Measurements from ENCODE around the gene C11orf65. TPM values are rescaled to one million over a fixed set of nuclear protein-coding genes. Genes with fewer than 3 reads are reported as not detected.

Gene C11orf65
- 1.4 and 2.1 TPM in 2 replicates for total RNA-seq

GRCh38 chr11:108467091-108467823 lies at the start of gene C11orf65:
Gene C11orf65, minus strand, starts transcription at chr11:108467529. Its CDS starts 5,970 bp downstream, at chr11:108461559.

GRCh38 chr11:108498046-108498815 lies 30.9 kb upstream of the C11orf65 start, which contains the start of gene POGLUT3:
Gene POGLUT3, minus strand, starts transcription at chr11:108498384. Its CDS starts 18 bp downstream, at chr11:108498366.

Other genes with a start within 250 kb of the C11orf65 start
- gene NPAT, start 244.9 kb downstream of the C11orf65 start, total RNA-seq: 8.3 and 12.4 TPM in 2 replicates
- 17.4 and 40.6 TPM in 2 replicates for gene ATM, start 244.5 kb downstream of the C11orf65 start, total RNA-seq
- gene POGLUT3, start 30.9 kb upstream of the C11orf65 start, total RNA-seq: 10.7 and 12.3 TPM in 2 replicates
- gene EXPH5, start 126.2 kb upstream of the C11orf65 start, total RNA-seq: 4.8 and 8.7 TPM in 2 replicates
- gene DDX10, start 197.5 kb upstream of the C11orf65 start, total RNA-seq: 21.7 and 21.9 TPM in 2 replicates

All from airway epithelial cell (primary cell).